K562 treated with DMSO at 1 percent for 48 hours (cell line): Measurements from ENCODE around the gene GOLGB1. TPM values are rescaled to one million over a fixed set of nuclear protein-coding genes. Genes with fewer than 3 reads are reported as not detected.

Experiments used
- total RNA-seq: library from RNA; unstranded; fragments of 300-600 nt; gene quantifications from 2 replicates; pipeline ENCODE4 v1.2.3, GENCODE V29; 2022; ENCODE audit warnings: low replicate concordance; ENCODE audit errors: extremely low read depth

Gene GOLGB1, protein sequence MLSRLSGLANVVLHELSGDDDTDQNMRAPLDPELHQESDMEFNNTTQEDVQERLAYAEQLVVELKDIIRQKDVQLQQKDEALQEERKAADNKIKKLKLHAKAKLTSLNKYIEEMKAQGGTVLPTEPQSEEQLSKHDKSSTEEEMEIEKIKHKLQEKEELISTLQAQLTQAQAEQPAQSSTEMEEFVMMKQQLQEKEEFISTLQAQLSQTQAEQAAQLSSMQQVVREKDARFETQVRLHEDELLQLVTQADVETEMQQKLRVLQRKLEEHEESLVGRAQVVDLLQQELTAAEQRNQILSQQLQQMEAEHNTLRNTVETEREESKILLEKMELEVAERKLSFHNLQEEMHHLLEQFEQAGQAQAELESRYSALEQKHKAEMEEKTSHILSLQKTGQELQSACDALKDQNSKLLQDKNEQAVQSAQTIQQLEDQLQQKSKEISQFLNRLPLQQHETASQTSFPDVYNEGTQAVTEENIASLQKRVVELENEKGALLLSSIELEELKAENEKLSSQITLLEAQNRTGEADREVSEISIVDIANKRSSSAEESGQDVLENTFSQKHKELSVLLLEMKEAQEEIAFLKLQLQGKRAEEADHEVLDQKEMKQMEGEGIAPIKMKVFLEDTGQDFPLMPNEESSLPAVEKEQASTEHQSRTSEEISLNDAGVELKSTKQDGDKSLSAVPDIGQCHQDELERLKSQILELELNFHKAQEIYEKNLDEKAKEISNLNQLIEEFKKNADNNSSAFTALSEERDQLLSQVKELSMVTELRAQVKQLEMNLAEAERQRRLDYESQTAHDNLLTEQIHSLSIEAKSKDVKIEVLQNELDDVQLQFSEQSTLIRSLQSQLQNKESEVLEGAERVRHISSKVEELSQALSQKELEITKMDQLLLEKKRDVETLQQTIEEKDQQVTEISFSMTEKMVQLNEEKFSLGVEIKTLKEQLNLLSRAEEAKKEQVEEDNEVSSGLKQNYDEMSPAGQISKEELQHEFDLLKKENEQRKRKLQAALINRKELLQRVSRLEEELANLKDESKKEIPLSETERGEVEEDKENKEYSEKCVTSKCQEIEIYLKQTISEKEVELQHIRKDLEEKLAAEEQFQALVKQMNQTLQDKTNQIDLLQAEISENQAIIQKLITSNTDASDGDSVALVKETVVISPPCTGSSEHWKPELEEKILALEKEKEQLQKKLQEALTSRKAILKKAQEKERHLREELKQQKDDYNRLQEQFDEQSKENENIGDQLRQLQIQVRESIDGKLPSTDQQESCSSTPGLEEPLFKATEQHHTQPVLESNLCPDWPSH (N-terminal part only)
- not detected in 2 replicates for total RNA-seq

DNA sequence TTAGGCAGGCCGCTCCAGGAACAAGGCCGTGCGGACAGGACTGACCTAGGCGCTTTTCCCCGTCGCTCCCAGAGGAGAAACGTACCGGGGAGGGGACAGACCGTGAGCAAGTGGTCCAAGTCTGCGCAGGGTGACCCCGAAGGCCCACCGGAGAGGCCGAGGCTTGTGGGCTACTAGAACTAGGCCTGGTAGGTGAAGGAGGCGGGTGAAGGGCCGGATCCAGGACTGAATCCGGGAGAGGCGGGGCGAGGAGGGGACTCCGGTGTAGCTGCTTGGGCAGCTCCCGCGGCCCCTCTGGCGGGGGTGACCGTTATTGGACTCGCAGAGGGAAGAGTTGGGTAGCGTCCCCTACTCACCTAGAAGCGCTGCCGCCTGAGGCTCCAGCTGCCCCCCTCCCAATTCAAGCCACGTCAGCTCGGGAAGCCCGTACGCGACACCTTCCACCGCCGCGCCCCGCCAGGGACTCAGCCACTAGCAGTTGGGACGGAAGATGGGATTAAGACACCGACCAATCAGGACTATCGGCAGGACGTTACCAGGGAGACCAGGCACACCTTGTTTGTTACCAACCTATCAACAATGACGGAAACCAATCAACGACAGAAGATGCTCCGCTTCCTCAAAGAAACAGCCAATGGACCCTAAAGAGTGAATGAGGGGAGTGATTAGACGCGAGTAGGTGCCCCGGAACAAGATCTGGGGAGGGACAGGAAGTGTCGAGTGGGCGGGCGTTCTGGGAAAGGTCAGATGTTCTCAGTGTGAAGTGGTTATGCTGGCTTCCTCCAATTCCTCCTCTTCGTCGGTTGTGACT lies at the start of gene GOLGB1:
GOLGB1 (minus strand) TSS at position 466 of the 811 bp plus-strand sequence. CDS start 18,770 bp downstream, outside the sequence.

DNA sequence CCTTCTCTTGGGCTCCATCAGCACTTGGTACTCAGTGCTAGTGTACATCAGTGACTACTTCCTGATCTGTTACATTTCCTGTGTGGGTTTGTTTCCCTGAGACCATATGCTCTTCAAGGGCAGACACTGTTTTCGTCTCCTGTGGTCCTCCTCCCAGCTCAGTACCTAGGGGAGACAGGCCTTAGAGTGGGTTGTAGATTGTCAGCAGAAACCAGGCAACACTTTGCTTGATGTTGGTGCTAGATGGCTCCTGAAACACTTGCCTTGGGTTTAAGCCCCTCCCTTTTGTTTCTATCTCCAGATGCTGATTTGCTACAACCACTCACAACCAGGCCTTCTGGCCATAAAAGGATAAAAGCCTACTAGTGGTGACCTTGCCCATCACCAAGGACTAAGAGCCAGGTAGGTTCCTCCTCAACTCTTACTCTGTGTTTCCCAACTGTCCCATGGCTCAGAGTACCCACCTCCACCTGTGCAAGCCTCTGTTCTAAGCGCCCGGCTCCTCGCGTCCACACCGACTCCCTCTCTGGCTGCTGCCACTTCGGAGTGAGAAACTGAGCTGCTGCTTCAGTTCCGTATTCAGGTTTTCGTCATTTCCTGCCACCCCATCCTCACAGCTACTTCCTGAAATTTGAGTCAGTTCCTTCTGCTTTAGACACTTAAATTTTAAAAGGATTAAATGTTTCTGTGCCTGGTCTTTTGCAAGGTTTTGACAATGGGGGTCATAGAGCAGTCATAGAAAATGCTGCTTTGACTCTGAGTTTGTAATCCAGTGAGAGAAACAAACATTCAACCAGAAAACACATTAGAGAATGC lies 89.0 kb downstream of the GOLGB1 start, which contains the start of gene HCLS1:
HCLS1 (minus strand) TSS at position 548 of the 816 bp plus-strand sequence. CDS start 2,556 bp downstream, outside the sequence.

Other genes with a start within 250 kb of the GOLGB1 start
- gene POLQ, start 203.8 kb downstream of the GOLGB1 start, total RNA-seq: not detected in 2 replicates
- not detected in 2 replicates for gene ARGFX, start 181.8 kb downstream of the GOLGB1 start, total RNA-seq
- not detected in 2 replicates for gene FBXO40, start 156.4 kb downstream of the GOLGB1 start, total RNA-seq
- gene HCLS1, start 88.8 kb downstream of the GOLGB1 start, total RNA-seq: not detected in 2 replicates
- gene IQCB1, start 85.3 kb upstream of the GOLGB1 start, total RNA-seq: not detected in 2 replicates
- not detected in 2 replicates for gene EAF2, start 85.5 kb upstream of the GOLGB1 start, total RNA-seq
- not detected in 2 replicates for gene SLC15A2, start 144.7 kb upstream of the GOLGB1 start, total RNA-seq